GM12892 (cell line): ENCODE measurements around the gene VIPR2.

ENCODE experiments used
- POLR2A ChIP-seq: IDR thresholded peaks from 2 replicates; pipeline ENCODE4 v1.6.1; 2011; ENCODE audit warnings: low read depth, low read length, control low read depth
- POLR2AphosphoS5 ChIP-seq: IDR thresholded peaks from 2 replicates; pipeline ENCODE4 v1.6.1; 2011; ENCODE audit warnings: low read depth, low read length, control low read depth
- TAF1 ChIP-seq: IDR thresholded peaks from 2 replicates; pipeline ENCODE4 v1.6.1; 2011; ENCODE audit warnings: low read depth, mild to moderate bottlenecking, control low read depth, low read length, borderline replicate concordance

DNA sequence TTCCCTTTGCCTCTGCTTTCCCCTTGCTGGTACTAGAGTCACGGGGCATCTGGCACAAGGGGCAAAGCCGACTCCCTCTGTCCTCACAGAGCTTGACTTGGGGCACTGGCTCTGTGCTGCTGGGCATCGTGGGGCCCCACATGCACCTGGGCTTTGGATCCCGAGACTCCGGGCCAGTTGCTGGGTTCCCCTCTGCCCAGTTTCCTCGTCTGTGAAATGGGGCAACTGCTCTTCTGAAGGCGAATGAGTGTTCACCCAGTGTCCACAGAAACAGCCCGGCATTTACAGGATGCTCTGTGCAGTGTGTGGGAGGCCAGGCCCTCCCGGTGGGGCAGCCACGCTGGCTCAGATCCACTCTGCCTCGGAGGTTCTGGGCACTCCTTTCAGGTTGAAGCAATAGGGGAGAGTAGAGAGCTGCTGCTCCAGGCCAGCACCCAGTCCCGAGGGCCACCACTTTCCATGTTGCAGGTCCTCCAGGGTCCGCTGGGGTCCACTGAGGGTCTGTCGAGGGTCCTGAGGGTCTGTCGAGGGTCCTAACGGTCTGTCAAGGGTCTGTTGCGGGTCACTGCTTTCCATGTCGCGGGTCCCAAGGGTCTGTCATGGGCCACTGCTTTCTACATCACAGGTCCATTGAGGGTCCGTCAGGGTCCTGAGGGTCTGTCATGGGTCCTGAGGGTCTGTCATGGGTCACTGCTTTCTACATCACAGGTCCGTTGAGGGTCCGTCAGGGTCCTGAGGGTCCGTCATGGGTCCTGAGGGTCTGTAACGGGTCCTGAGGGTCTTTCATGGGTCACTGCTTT is 103.6 kb downstream of the VIPR2 start:
- TF ChIP-seq POLR2A (no peak), POLR2AphosphoS5 (no peak), TAF1 (no peak)
